Measurements from ENCODE around the gene ANK3.

The ANK3 gene

DNA sequence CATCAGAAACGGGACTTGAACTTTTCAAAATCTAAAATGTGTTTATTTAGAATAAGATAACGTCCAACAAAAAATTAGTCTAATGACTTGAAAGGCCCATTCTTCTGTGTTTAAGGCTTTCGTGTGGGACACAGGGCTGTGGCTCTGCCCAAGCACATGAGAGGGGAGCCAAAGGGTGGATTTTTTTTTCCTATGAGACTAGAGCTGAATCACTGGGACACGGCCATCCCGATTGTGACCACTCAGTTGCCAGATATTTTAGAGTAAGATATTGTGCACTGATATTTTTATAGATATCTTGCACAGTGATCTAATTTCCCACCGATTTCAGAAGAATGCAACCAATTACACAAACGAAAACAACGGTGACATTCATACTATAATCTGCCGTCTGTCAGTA lies 99.9 kb downstream of the ANK3 start:
- no peak for DNase-seq (ENCODE audit: insufficient read length, low spot score)
- no peak for FAIRE-seq

DNA sequence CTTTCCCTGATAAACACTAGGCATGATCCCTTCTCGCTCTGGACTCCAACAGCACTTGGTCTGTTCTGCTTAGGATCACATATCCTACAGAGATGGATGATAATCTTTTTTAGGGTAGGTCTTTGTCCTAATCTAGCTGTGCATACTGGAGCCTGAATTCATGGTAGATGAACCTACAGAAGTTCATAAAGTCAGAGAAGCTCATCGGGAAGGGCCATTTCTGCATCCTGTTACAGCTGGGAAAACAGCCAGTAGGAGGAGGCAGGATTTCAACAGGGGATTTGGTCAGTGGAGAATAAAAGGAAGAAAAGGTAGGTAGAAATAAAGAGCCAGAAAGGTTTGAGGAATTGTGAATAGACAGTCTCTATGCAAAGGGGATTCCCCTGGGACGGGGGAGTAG lies 101.4 kb downstream of the ANK3 start:
- FAIRE-seq (no peak), DNase-seq (ENCODE audit: insufficient read length, low spot score) (no peak)

DNA sequence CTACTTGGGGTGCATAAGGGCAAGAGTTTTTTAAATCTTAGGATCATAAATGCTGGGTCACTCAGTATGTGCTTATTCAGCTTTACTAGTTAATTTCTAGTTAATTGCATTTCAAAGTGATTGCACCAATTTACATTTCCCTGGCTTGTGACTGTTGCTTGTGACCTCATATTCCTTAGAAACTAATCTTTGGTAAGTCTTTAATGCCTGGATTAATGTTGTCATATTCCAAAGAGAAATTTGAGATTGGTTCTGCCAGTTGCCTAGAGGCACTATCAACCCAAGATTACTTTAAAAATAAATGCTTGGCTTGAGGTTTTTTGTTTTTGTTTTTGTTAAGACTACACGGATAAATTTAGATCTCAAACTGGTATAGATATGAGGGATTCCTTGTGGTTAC lies 103.1 kb downstream of the ANK3 start:
- FAIRE-seq (no peak), DNase-seq (ENCODE audit: insufficient read length, low spot score) (no peak)

DNA sequence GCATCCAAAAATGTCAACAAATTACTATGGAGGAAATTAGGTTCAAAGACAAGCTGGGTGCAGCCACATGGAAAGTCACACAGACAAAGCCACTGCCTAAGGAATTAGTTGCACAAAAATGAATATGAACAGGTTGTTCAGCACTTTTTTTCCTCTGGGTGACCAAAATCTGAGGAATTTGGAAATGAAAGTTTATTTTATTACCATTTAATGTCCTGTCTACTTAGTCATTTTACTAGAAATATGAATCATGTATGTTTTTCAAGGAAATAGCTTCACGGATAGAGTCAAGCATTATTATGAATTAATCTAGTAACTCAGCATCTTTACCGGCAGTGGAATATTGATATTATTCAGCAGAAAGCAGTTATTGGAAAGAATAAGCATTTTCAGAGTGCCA lies 106.3 kb downstream of the ANK3 start:
- FAIRE-seq (no peak), DNase-seq (ENCODE audit: insufficient read length, low spot score) (no peak)

DNA sequence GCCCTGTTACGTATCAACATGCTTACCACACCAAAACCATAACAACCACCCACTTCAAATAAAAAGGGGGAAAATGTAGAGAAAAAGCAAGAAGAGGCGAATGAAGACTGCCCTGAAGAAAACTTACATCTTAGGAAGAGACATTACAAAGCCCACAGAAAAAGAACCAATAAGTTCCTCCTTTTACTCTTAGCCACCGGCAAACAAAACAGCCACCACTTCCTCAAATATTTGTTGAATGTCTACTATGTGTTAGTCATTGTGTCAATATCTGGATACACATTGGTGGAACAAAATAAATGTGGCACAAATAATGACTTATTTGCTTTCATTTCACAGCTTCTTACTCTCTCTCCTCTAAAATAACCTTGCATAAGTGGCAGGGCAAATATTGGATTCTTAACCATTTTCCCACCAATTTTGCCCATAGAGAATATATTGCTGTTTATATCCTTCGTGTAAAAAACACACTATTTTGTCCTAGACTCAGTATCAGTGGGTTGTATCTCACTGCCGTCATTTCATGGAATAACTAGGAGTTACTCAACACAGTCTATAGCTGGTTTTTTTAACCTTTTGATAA lies 106.8 kb downstream of the ANK3 start:
- FAIRE-seq, result no peak
- DNase-seq (ENCODE audit: insufficient read length, low spot score), result no peak

DNA sequence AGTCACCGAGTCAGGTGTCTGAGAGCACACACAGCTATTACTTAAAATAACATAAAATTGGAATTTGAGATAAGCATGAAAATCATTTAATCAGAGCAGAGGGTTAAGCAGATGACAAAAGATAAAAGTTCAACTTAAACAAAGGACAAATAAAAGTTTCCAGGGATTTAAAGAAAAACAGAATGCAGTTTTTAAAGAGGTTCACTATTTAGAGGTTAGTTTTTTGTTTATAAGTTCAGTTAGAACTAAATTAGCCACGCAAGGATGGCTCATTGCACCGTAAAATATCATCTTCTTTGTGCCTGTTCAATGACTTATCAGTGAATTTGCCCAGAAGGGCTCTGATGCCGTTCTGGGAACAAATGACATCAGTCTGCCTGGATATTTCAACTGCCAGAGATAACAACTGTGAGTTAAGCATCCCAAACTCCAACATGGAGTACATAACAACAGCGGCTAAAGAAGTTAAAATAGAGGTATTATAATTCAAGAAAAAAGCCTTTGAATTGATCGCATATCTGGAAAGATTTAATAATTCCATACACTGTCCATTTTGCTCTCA lies 107.8 kb downstream of the ANK3 start:
- FAIRE-seq, result no peak
- no peak for DNase-seq (ENCODE audit: insufficient read length, low spot score)

DNA sequence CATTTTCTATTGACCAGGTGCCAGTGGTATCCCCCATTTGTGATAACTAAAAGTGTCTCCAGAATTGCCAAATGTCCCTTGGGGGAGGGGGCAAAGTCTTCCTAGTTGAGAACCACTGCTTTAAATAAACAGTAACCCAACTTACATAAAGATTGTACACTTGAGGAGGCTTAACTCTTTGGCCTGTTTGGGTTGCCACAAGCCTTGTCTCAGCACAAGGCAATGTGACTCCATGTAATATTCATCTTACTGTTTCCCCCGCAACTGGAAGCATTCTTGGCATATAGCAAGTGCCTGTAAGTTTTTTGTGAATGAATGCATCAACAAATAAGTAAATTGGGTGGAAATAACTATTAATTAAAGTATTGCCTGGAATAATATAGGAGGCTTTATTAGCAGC lies 108.3 kb downstream of the ANK3 start:
- FAIRE-seq (no peak), DNase-seq (ENCODE audit: insufficient read length, low spot score) (no peak)

DNA sequence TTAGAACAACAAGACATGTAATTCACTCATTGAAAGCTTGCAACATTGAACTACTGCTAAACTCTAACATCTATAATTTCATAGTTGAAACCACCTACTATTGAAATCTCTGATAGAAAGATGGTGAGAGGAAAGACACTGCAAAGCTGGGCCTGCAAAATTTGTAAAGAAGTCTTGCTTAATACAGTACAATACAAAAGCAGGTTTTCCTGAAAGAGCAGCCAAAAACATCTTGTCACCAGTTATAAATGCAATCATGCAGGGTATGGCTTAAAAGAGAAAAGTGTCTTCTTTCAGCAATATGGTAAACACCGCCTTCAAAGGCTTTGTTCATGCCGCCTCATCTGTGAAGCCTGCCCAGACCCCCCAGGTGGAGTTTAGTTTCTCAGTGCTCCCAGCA lies 109.2 kb downstream of the ANK3 start:
- no peak for FAIRE-seq
- DNase-seq (ENCODE audit: insufficient read length, low spot score), result no peak

DNA sequence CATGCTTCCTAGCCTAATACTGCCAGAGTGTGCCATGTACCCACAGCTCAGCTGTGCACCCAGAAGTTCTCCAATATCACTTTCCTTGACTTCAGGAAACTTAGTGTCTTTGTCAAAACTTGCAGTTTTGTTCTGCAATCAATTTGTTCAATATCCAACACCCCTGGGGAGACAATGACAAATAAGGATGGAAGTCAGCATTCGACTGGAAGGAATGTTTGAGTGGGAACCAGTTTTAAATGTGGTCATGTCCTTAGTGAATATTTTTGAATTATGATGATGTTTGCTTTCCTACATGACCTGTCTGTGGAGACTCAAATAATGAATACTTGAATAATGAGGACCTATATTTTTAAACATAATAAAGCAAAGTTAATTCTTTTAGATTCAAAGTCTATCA lies 112.0 kb downstream of the ANK3 start:
- FAIRE-seq (no peak), DNase-seq (ENCODE audit: insufficient read length, low spot score) (no peak)

DNA sequence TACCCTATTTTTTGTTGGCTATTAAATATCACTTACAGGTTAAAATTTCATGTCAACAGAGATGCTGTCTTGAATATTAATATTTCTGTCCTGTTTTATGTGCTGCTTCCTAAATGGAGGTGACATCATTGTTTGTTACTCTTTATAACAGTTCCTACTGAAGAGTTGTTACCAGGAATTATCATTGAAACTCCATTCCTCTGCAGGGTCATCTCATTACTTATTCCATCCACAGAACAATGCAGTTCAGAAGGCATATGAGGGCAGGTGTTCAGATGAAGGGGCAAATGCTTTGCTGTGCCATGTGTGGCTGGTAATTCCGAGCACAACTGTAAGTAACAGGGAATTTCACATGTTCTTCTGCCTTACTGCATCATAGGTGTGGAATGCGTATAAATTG lies 113.4 kb downstream of the ANK3 start:
- no peak for DNase-seq (ENCODE audit: insufficient read length, low spot score)
- FAIRE-seq, result no peak

DNA sequence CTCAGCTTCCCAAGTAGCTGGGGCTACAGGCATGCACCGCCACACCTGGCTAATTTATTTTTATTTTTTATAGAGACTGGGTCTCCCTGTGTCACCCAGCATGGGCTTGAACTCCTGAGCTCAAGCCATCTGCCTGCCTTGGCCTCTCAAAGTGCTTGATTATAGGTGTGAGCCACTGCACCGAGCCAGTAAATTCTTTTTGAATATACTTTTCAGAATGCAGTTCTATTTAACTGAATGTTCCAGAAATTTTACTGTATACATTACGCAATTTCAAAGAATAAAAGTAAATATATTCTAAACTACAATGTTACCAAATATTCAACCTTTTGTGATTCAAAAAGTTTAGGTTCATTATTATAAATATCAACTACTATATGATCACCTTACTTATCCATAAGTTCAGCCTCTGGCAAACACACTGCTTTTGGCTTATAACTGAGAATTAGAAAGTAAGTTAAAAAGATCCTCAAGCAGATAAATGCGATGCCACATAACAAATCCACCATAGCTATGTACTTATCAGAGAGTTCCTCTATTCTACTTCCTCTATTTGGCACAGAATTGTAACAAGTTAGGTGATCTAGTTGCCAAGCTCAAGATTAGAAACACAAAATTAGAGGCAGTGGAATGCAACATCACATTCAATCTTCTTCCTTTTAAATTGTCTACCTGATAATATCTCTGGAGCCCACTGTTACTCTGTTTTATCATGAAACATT lies 118.2 kb downstream of the ANK3 start:
- no peak for DNase-seq (ENCODE audit: insufficient read length, low spot score)
- no peak for FAIRE-seq

DNA sequence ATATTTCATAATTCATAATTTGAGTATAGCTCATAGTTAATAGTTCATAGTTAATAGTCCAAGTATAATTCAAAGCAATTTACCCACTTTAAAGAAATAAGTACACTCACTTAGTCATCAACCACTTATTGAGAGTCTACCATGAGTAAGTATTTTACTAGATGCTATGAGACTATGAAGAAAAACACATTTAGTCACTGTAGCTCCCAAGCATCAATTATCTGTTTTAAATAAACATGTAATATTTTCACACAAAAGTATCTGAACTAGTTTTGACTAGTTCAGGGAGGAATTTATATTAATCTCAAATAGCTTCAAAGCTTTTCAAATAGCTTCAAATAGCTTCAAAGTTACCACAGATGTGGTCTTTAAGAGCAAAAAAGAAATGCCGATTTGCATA lies 119.2 kb downstream of the ANK3 start:
- FAIRE-seq (no peak), DNase-seq (ENCODE audit: insufficient read length, low spot score) (no peak)

DNA sequence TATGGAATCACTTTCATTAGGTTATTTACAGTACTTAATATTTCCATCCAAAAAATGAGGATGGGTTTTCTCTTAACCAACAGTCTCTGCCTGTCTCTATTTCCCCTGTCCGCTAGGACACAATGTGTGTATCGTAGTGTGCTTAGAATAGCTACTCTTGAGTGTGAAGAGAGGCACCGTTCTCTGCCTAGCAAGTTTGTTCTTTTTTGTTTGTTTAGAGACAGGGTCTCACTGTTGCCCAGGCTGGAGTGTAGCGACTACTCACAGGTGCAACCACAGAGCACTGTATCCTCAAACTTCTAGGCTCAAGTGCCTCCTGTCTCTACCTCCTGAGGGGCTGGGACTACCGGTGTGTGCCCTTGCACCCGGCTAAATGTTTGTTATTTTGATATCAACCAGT lies 121.9 kb downstream of the ANK3 start:
- FAIRE-seq (no peak), DNase-seq (ENCODE audit: insufficient read length, low spot score) (no peak)

DNA sequence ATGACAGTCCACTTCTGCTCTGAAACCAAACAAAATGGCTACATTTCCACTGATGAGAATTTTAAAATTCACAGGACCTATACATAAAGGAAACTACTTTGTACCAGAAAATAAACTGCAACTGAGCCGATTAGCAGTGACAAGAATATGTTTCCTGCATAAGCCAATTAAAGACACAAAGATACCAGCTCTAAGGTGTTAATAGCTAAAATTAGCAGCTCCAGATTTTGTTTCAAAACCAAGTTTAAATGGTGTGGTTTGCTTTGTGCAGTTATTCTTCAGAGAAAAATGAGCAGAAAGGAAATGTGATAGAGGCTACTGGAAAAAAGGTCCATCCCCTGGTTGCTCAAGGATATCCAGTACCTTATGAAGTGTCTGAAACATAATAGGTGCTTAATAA lies 123.2 kb downstream of the ANK3 start:
- FAIRE-seq (no peak), DNase-seq (ENCODE audit: insufficient read length, low spot score) (no peak)

DNA sequence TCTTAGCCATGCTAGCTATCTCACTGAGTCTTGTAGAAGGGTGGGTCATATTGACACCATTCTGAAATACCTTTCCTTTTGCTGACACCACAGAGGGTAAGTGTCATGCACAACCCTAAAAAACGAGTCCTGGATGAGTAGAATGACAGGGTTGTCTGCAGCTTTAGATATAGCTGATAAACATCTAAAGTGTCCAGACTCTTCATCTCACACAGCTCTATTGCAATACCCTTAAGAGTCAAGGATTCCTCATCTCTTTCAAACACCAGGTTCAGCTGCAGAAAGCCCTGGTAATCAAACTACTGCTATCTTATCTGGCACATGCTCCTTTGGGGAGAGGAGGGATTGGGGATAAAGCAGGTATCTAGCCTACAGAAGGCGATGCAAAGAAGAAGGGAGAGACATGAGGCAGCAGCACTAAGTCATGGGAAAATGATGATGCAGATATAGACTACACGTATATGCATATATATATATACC lies 127.0 kb downstream of the ANK3 start:
- FAIRE-seq, result no peak
- no peak for DNase-seq (ENCODE audit: insufficient read length, low spot score)

DNA sequence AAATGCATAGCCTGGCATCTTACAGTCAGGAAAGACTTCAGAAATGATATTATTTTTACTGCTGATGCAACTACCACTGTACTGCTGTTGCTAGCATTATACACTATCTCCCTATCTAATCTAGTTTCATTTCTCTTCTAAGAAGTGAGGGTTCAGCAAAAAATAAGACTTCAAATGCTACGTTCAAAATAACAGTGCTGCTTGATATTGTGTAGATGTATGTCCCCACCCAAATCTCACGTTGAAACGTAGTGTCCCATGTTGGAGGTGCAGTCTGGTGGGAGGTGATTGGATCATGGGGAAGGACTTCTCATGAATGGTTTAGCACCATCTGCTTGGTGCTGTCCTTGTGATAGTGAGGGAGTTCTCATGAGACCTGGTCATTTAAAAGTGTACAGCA lies 129.4 kb downstream of the ANK3 start:
- no peak for FAIRE-seq
- no peak for DNase-seq (ENCODE audit: insufficient read length, low spot score)

DNA sequence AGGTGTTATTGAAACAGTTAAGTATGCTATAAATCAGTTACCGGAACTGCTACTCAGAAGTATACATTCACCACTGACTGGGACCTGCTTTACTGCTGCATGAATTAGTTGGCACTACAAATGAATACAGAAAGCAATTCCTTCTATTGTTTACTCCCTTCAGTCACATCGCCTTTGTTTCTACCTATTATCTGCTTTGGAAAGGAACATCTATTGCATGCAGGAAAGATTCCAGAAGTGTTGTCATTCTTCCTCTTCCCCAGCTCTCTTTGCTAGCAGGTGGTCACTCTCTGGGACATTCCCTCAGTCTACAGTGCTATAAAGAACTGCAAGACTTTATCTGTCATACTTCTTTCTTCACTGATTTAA lies 131.3 kb downstream of the ANK3 start:
- FAIRE-seq, result no peak
- no peak for DNase-seq (ENCODE audit: insufficient read length, low spot score)

DNA sequence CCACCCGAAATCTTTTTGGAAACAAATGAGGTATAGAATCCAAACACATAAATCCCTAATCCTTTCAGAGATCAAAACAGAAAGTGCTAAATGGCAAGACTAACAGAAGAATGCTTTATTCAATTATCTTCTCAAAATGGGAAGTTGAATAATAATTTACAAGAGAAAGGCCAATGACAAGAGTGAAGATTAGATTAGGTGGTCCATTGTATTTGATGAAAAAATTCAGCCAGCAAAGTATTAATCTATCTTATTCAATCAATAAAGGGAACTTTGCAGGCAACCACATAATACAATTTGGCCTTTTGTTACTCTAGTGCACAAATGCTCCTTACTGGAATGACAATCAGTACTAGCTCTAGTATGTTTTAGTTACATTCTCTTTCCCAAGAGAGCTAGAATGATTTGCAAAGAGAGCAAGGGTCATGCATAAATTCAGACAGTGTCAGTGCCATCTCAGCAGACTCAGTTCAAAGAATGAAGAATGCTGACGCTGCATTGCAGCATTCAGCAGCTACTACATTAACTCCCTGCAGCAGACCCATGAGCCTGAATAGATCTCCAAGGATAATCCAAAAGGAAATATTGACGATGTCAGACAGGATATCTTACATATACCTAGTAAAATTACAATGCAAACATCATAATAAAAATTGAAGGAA lies 131.8 kb downstream of the ANK3 start:
- DNase-seq (ENCODE audit: insufficient read length, low spot score) (no peak), FAIRE-seq (no peak)

DNA sequence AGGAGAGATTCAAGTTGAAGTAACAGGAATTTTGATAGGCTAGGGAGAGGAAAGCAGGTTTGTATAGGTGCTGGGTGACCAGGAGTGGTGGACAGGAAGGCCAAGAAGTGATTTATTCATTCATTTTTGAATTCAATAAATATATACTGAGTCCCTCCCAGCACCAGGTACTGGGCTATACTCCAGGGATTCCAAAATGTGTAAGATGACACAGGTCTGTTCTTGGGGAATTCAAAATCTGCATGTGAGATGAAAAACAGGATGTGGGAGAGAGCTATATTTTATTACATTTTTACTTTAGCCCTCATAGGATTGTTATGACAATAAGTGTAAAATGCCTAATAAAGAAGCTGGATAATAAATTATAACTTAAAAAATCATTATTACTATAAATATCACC lies 134.9 kb downstream of the ANK3 start:
- DNase-seq (ENCODE audit: insufficient read length, low spot score), result no peak
- FAIRE-seq, result no peak

DNA sequence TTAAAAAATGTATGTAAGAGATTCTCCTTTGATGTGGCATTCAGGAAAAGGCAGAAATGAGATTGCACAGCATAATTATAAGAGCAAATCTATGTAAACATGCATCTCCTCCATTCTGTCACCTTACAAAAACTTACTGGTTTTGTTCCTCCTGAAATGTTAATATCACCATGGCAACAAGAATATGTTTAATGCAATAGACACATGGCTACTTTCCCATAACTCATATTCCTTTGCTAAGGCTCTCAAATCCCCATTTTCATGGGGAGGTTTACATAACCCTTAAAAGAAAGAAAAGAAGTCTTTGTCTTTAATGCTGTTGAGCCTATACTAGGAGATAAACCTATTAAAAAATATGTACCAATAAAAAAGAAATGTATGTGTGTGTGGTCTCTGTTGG lies 136.2 kb downstream of the ANK3 start:
- no peak for DNase-seq (ENCODE audit: insufficient read length, low spot score)
- no peak for FAIRE-seq

DNA sequence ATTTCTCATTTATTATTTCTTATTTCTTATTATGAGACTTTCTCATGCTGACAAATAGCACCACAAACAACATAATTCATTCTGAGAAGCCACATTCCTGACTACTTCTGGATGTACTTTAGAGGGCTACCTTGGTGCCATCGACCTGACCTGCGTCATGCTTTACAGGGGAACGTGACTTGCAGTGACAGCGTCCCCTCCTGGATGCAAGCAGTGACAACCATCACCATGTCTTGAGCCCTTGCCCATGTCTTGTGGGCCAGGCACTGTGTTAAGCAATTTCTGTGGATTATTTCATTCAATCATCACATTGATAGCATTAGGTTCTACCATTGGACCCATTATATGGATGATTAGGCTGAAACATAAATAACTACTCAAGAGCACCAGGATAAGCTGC lies 137.0 kb downstream of the ANK3 start:
- DNase-seq (ENCODE audit: insufficient read length, low spot score) (no peak), FAIRE-seq (no peak)

DNA sequence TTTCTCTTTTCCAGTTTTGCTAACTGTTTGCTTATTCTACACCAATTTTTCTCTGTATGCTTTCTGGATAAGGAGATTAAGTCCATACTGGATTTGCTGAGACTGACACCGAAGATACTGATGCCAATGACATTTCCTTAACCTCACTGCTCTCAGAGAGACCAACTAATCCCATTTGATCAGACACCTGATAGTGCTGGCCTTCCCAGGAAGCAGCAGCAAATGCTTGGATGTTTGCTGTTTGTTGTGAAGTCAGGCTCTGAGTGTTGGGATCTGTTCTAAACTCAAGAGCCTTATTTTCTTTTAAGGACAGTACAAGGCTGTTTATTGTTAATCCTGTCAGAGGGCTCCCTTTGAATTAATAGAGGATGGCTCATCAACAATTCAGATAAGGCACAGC lies 143.3 kb downstream of the ANK3 start:
- no peak for FAIRE-seq
- no peak for DNase-seq (ENCODE audit: insufficient read length, low spot score)
